Right lobe of liver (tissue), 4 donors: ENCODE results near the gene RCAN1.

Experiments
- CTCF ChIP-seq, 4 donors: fragments of 200-600 bp in 3 of 4; fragments of 450-650 bp in 1 of 4; IDR thresholded peaks; one replicate each; pipeline versions ENCODE4 v1.5.1 to v1.8.0; 2016 to 2022; ENCODE audit warnings: antibody characterized with exemption in 4 of 4, mild to moderate bottlenecking in 2 of 4
- POLR2A ChIP-seq: fragments of 450-650 bp; IDR thresholded peaks from one replicate; pipeline ENCODE4 v1.6.1; 2017; ENCODE audit warnings: antibody characterized with exemption, mild to moderate bottlenecking
- donor health status: DM: no; HTN: no; CAD: no.
- donor health status: DM: no; HTN: no; CAD: no.
- donor health status: DM: no; HTN: yes; CAD: no.

- TF ChIP-seq CTCF (IDR thresholded peaks at IDR 0.05) (no peak), POLR2A (no peak)
Observed at GRCh38 chr21:34606621-34607020, 8.3 kb downstream of the RCAN1 start.
